Measurements from ENCODE around the gene EPS8.

- TF ChIP-seq CTCF (IDR thresholded peaks at IDR 0.05) (no peak), EZH2 (IDR thresholded peaks at IDR 0.05; ENCODE audit: borderline replicate concordance, insufficient read depth, low read depth, low read length, poor library complexity, severe bottlenecking) (no peak)
These were observed 193.0 kb downstream of the EPS8 start for GRCh38 chr12:15596174-15596573.
